ENCODE data around the gene ZNF225. TPM values are rescaled to one million over a fixed set of nuclear protein-coding genes. Genes with fewer than 3 reads are reported as not detected.
A peak's percentile ranks its signal among the peaks of the same experiment; 100 is the strongest.
"Not testable (repeated sequence)": the region's sequence is repeated elsewhere in the genome, so short reads cannot be mapped to it uniquely, and the experiment has no call there.

ZNF225 gene
- total RNA-seq, 2 experiments from 2014 or later = 2.6 to 3.1 TPM

DNA sequence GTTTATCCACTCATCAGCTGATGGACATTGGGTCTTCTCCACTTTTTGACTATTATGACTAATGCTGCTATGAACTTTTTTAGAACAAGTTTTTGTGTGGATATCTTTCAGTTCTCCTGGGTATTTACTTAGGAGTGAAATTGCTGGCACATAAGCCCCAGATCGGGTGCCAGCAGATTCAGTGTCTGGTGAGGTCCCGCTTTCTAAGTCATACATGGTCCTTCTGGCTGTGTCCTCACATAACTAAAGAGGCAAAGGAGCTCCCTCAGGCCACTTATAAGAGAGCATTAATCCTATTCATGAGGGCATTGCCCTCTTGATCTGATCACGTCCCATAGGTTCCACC is 51.1 kb downstream of the ZNF225 start:
- no peaks in the 10 kb centered on the region for H3K27me3 Mint-ChIP-seq
- ATAC-seq (no peak), DNase-seq (no peak)
- H3K9me3 Mint-ChIP-seq (ENCODE audit: low read depth) = peaks cover 37% of the 10 kb centered on the region
- peak overlapping the region; percentile 87 for H3K4me3 Mint-ChIP-seq
- ChIA-PET POLR2A (interaction anchor here (0.8 to 1.9 kb wide), 4 partner anchors 43 to 336 kb away, joined by 3 to 5 read pairs (median 3); partner anchors contain the start of genes ZNF180 and ZNF227), CTCF (no interaction called here)
- peaks cover 37% of the 10 kb centered on the region for H3K36me3 Mint-ChIP-seq (ENCODE audit: low read depth)
- peaks cover 30% of the 10 kb centered on the region for H3K4me1 Mint-ChIP-seq
- peak overlapping the region; percentile 96 for H3K27ac Mint-ChIP-seq
- intact Hi-C loops (cut with DNase I, micrococcal nuclease) = loop anchor here (1.0 to 5.0 kb wide), 7 partner anchors 23 to 913 kb away; partner anchors contain the start of genes ZNF225 (in 2 of the 2), GEMIN7 (in 1 of the 2), ZNF224 (in 1 of the 2) and ZNF227 (in 1 of the 2)

DNA sequence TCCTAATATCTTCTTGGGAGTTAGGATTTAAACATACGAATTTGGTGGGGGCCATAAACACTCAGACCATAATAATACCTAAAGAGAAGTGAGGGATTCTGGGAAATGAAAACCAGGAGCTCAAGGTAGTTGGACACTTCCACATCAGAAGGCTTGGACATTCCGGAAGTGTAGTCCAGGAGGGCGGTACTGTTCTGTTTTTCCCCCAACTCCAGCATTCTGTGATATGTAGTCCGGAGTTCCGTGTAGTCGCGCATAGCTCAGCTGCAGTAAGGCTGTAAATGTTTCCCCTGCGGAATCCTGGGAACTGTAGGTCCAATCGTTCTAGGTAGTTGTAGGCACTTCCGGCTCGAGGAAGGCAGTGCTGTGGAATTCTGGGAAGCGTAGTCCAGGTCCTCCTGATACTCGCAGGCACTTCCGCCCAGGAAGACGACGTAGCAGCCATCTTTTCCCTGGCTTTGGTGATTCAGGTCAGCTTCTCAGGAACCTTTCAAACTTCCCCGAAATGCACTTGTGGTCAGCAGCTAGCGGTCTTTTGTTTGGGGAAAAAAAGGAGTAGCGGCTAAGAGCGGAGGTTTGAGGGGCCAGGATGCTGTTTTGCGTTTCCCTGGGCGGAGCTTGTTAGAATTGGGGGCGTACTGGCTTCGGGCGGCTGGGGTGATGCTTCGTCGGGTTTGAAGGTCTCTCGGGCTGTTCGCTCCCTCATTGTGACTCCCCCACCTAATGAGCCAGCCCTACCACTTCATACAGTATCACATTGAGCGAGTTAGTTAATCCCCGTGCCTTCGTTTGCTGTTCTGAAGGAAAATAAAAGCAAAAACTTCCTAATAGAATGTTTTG is 51.7 kb downstream of the ZNF225 start, which contains the start of gene ZNF226:
Gene ZNF226, plus strand, starts transcription at position 428 of the 840 bp plus-strand sequence. CDS start 4,981 bp downstream, outside the sequence.
- Mint-ChIP-seq H3K4me3 (peak within 1 kb of the TSS; percentile 87), H3K4me1 (peaks cover 30% of the 10 kb centered on the region), H3K9me3 (ENCODE audit: low read depth) (peaks cover 38% of the 10 kb centered on the region), H3K27ac (peak within 1 kb of the TSS; percentile 96), H3K36me3 (ENCODE audit: low read depth) (peaks cover 41% of the 10 kb centered on the region), H3K27me3 (no peaks in the 10 kb centered on the region)
- intact Hi-C loops (cut with DNase I, micrococcal nuclease) = loop anchor here (1.0 to 5.0 kb wide), 15 partner anchors 24 to 912 kb away; partner anchors contain the start of genes ZNF224 (in 2 of the 2), ZNF225 (in 2 of the 2), ZNF227 (in 2 of the 2) and ZNF234 (in 2 of the 2)
- ATAC-seq = peak; percentile 89
- POLR2A ChIA-PET = interaction anchor here (0.6 to 1.9 kb wide), 5 partner anchors 42 to 336 kb away, joined by 3 to 5 read pairs (median 3); partner anchors contain the start of genes ZNF180, ZNF227 and ZNF235
- DNase-seq = peak; percentile 87
- CTCF ChIA-PET = no interaction called here

DNA sequence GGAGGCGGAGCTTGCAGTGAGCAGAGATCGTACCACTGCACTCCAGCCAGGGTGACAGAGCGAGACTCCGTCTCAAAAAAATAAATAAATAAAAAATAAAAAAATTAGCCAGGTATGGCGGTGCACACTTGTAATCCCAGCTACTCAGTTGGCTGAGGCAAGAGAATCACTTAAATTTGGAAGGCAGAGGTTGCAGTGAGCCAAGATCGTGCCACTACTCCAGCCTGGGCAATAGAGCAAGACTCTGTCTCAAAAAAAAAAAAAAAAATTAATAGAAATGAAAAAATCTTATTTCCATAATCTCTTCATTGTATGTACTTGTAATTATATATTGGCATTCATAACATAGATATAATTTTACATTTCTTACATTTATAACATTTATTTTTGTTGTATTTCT is 57.5 kb downstream of the ZNF225 start:
- intact Hi-C loops (cut with DNase I, micrococcal nuclease); ATAC-seq; H3K27ac Mint-ChIP-seq; POLR2A ChIA-PET; H3K27me3 Mint-ChIP-seq; DNase-seq; CTCF ChIA-PET; H3K4me3 Mint-ChIP-seq: not testable (repeated sequence)
- H3K36me3 Mint-ChIP-seq (ENCODE audit: low read depth) = peaks cover 92% of the 10 kb centered on the region
- H3K4me1 Mint-ChIP-seq = peaks cover 21% of the 10 kb centered on the region
- H3K9me3 Mint-ChIP-seq (ENCODE audit: low read depth) = peaks cover 52% of the 10 kb centered on the region

DNA sequence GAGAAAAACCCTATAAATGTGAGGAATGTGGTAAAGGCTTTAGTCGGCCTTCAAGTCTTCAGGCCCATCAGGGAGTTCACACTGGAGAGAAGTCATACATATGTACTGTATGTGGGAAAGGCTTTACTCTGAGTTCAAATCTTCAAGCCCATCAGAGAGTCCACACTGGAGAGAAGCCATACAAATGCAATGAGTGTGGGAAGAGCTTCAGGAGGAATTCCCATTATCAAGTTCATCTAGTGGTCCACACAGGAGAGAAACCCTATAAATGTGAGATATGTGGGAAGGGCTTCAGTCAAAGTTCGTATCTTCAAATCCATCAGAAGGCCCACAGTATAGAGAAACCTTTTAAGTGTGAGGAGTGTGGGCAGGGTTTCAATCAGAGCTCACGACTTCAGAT is 63.4 kb downstream of the ZNF225 start:
- Mint-ChIP-seq H3K9me3 (ENCODE audit: low read depth) (peaks cover 71% of the 10 kb centered on the region), H3K4me3 (no peak overlapping the region), H3K4me1 (no peaks in the 10 kb centered on the region), H3K27me3 (no peaks in the 10 kb centered on the region), H3K27ac (no peak overlapping the region), H3K36me3 (ENCODE audit: low read depth) (peaks cover 71% of the 10 kb centered on the region)
- intact Hi-C loops (cut with DNase I, micrococcal nuclease) = no loop called here
- DNase-seq (no peak), ATAC-seq (no peak)
- CTCF ChIA-PET = no interaction called here
- POLR2A ChIA-PET = no interaction called here

DNA sequence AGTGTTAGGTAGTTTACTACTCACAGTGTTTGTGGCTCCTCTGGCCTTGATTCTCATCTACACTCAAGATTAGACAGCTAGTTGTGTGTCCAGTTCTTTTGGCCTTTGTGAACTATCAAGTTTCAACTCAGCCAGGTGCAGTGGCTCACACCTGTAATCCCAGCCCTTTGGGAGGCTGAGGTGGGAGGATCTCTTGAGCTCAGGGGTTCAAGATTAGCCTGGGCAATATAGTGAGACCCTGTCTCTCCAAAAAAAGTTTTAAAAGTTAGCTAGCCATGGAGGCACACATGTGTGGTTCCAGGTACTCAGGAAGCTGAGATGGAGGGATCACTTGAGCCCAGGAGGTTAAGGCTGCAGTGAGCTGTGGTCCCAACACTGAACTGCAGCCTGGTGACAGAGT is 67.8 kb downstream of the ZNF225 start:
- Mint-ChIP-seq H3K27me3 (no peaks in the 10 kb centered on the region), H3K36me3 (ENCODE audit: low read depth) (peaks cover 34% of the 10 kb centered on the region), H3K27ac (no peak overlapping the region), H3K9me3 (ENCODE audit: low read depth) (peaks cover 71% of the 10 kb centered on the region), H3K4me3 (no peak overlapping the region), H3K4me1 (no peaks in the 10 kb centered on the region)
- POLR2A ChIA-PET = no interaction called here
- no peak for ATAC-seq
- CTCF ChIA-PET = no interaction called here
- no peak for DNase-seq
- intact Hi-C loops (cut with DNase I, micrococcal nuclease) = no loop called here

DNA sequence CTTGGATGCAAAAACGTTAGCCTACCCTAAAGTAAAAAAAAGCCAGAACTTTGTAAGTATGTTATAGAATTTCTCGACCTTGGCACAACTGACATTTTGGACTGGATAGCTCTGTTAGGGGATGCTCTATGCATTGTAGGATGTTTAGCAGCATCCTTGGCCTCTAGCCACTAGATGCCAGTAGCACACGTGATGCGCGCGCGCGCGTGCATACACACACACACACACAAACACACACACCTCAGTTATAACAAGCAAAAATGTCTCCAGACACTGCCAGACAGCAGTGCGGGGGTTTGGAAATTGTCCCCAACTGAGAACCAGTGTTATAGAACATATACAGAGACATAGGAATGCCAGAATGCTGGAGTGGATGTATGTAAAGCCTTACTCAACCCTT is 68.9 kb downstream of the ZNF225 start:
- intact Hi-C loops (cut with DNase I, micrococcal nuclease) = no loop called here
- Mint-ChIP-seq H3K4me3 (no peak overlapping the region), H3K27ac (no peak overlapping the region), H3K36me3 (ENCODE audit: low read depth) (peaks cover 27% of the 10 kb centered on the region), H3K27me3 (no peaks in the 10 kb centered on the region), H3K9me3 (ENCODE audit: low read depth) (peaks cover 65% of the 10 kb centered on the region), H3K4me1 (no peaks in the 10 kb centered on the region)
- ChIA-PET CTCF (no interaction called here), POLR2A (no interaction called here)
- ATAC-seq = no peak
- DNase-seq = no peak

Other genes starting within 250 kb of the ZNF225 start
- 1 to 10 TPM; 2.4 to 3.0 TPM for gene ZNF404, start 229.4 kb upstream of the ZNF225 start, total RNA-seq
- 10 to 100 TPM in 1 of 2 experiments, 1 to 10 TPM in 1; 9.6 to 12.1 TPM for gene ZNF45, start 178.1 kb upstream of the ZNF225 start, total RNA-seq
- gene ZNF221, start 162.2 kb upstream of the ZNF225 start, total RNA-seq = 1 to 10 TPM; 1.8 to 1.9 TPM
- gene ZNF155, start 129.2 kb upstream of the ZNF225 start, total RNA-seq = 1 to 10 TPM; 4.5 to 6.0 TPM
- gene ZNF230, start 110.4 kb upstream of the ZNF225 start, total RNA-seq = 1 to 10 TPM; 3.0 to 3.8 TPM
- gene ZNF222, start 88.0 kb upstream of the ZNF225 start, total RNA-seq = 1 to 10 TPM; 1.5 to 2.9 TPM
- under 1 TPM; 0.63 to 0.82 TPM for gene ZNF223, start 61.4 kb upstream of the ZNF225 start, total RNA-seq
- 1 to 10 TPM; 2.1 TPM for gene ZNF284, start 41.2 kb upstream of the ZNF225 start, total RNA-seq
- gene ZNF224, start 19.0 kb upstream of the ZNF225 start, total RNA-seq = 10 to 100 TPM; 12.6 to 13.9 TPM
- gene ZNF234, start 28.2 kb downstream of the ZNF225 start, total RNA-seq = 10 to 100 TPM in 1 of 2 experiments, 1 to 10 TPM in 1; 7.9 to 10.4 TPM
- gene ZNF226, start 51.7 kb downstream of the ZNF225 start, total RNA-seq = 10 to 100 TPM; 11.3 to 15.2 TPM
- gene ZNF227, start 99.1 kb downstream of the ZNF225 start, total RNA-seq = 10 to 100 TPM; 19.4 to 20.6 TPM
- under 1 TPM; 0.26 to 0.34 TPM for gene ZNF233, start 146.5 kb downstream of the ZNF225 start, total RNA-seq
- gene ZNF235, start 191.6 kb downstream of the ZNF225 start, total RNA-seq = 1 to 10 TPM; 2.1 to 2.7 TPM
- under 1 TPM; 0.12 to 0.14 TPM for gene ZNF112, start 243.3 kb downstream of the ZNF225 start, total RNA-seq

Data from activated CD4-positive, alpha-beta T cell treated with anti-CD3 and anti-CD28 coated beads for 36 hours (primary cell).